ENCODE measurements around the gene RYR2. TPM values are rescaled to one million over a fixed set of nuclear protein-coding genes. Genes with fewer than 3 reads are reported as not detected.

RYR2 gene
- total and polyA plus RNA-seq, 8 donors, result 0.25 to 33.5 (median 2.5) TPM

GRCh38 chr1:237191403-237191802 lies 149.4 kb downstream of the RYR2 start:
- Histone ChIP-seq H3K36me3 (no peaks in the 10 kb centered on the region), H3K9me3 (no peaks in the 10 kb centered on the region), H3K4me3 (no peak overlapping the region), H3K4me1 (no peaks in the 10 kb centered on the region), H3K27ac (no peak overlapping the region), H3K27me3 (no peaks in the 10 kb centered on the region)
- no peak for TF ChIP-seq POLR2AphosphoS5 (IDR thresholded peaks at IDR 0.05)
- TF ChIP-seq CTCF (IDR thresholded peaks at IDR 0.05), result no peak
- no peak for TF ChIP-seq EP300 (IDR thresholded peaks at IDR 0.05)
- no peak for TF ChIP-seq POLR2A (IDR thresholded peaks at IDR 0.05)
- 82 to 94% (median 91%) methylated on average over 9 of the region's 9 CpGs for WGBS, 5 donors
- intact Hi-C loops (cut with DNase I; ENCODE audit: low total_unique reads), result no loop called here
- DNase-seq, result no peak

DNA sequence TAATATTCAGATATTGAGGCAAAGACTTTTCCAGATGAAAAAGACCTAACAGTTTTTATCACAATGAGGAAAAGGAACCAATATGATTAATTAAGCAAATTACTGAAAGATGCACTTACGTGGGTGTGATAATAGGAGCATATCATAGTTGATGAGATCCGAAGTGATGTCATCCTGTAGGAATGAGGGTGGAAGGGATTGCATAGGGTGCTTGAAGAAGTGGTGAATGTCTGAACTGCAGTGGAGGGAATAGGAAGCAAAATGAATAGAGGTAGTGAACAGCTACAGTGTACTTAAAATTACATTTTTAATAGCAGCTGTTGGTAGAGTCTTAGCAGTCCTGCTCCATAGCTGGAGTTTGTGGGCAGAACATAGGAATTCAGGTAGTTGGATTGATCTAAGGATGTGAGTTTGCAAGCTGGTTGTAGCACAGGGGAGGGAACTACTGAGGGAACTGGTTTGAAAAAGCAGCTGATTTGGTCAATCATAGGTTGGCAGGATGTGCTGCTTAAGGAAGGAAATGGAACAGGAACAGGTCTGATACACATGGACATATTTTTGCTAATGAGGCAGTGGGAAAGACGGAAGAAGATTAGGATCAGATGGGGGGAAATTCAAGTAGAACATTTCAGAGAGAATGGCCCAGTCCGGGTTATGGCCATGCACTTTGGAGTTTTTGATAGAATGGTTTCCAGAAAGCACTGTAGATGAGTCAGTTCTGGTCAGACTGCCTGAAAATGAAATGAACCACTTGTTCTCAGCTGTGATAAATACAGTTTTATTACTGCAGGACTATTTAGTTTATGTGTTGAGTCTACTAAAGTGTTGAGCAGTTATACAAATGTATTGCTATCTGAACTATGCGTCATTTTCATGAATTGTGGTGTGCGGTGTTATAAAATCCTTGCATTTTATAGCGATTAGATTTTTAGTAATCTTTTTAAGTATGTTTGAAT lies 155.8 kb downstream of the RYR2 start:
- DNase-seq, result no peak
- no peaks in the 10 kb centered on the region for H3K36me3 ChIP-seq
- 70 to 80% (median 76%) methylated on average over 7 of the region's 7 CpGs for WGBS, 5 donors
- no peaks in the 10 kb centered on the region for H3K27me3 ChIP-seq
- H3K4me1 ChIP-seq, result no peaks in the 10 kb centered on the region
- H3K9me3 ChIP-seq, result no peaks in the 10 kb centered on the region
- intact Hi-C loops (cut with DNase I; ENCODE audit: low total_unique reads), result no loop called here
- TF ChIP-seq POLR2AphosphoS5 (IDR thresholded peaks at IDR 0.05), result no peak
- TF ChIP-seq CTCF (IDR thresholded peaks at IDR 0.05), result no peak
- no peak for TF ChIP-seq EP300 (IDR thresholded peaks at IDR 0.05)
- no peak for TF ChIP-seq POLR2A (IDR thresholded peaks at IDR 0.05)
- no peak overlapping the region for H3K27ac ChIP-seq
- no peak overlapping the region for H3K4me3 ChIP-seq

- TF ChIP-seq POLR2A (IDR thresholded peaks at IDR 0.05) (no peak), POLR2AphosphoS5 (IDR thresholded peaks at IDR 0.05) (no peak), CTCF (IDR thresholded peaks at IDR 0.05) (no peak)
- DNase-seq, result no peak
- H3K9me3 ChIP-seq, result no peaks in the 10 kb centered on the region
- H3K4me1 ChIP-seq, result no peaks in the 10 kb centered on the region
- intact Hi-C loops (cut with DNase I; ENCODE audit: low total_unique reads), result no loop called here
- H3K27me3 ChIP-seq, result no peaks in the 10 kb centered on the region
- H3K36me3 ChIP-seq, result no peaks in the 10 kb centered on the region
- WGBS, 5 donors, result 57 to 77% (median 76%) methylated on average over 6 of the region's 6 CpGs
- no peak overlapping the region for H3K27ac ChIP-seq
- H3K4me3 ChIP-seq, result no peak overlapping the region
Observed at GRCh38 chr1:237199026-237199425, 157.0 kb downstream of the RYR2 start.

- Histone ChIP-seq H3K27ac (no peak overlapping the region), H3K9me3 (no peaks in the 10 kb centered on the region), H3K27me3 (no peaks in the 10 kb centered on the region), H3K4me1 (no peaks in the 10 kb centered on the region), H3K4me3 (no peak overlapping the region), H3K36me3 (no peaks in the 10 kb centered on the region)
- WGBS, 5 donors, result 65 to 73% (median 71%) methylated on average over 4 of the region's 4 CpGs
- intact Hi-C loops (cut with DNase I; ENCODE audit: low total_unique reads), result no loop called here
- no peak for DNase-seq
- TF ChIP-seq POLR2A (IDR thresholded peaks at IDR 0.05) (no peak), POLR2AphosphoS5 (IDR thresholded peaks at IDR 0.05) (no peak), EP300 (IDR thresholded peaks at IDR 0.05) (no peak), CTCF (IDR thresholded peaks at IDR 0.05) (no peak)
Observed at GRCh38 chr1:237201155-237201554, 159.2 kb downstream of the RYR2 start.
